GM19193 (cell line): ENCODE results near the gene MPDZ.

ENCODE experiments used
- POLR2A ChIP-seq: IDR thresholded peaks from 4 replicates; pipeline ENCODE4 v1.6.1; 2011; ENCODE audit not compliant: insufficient read depth, insufficient read length; ENCODE audit errors: extremely low read depth

The MPDZ gene, protein sequence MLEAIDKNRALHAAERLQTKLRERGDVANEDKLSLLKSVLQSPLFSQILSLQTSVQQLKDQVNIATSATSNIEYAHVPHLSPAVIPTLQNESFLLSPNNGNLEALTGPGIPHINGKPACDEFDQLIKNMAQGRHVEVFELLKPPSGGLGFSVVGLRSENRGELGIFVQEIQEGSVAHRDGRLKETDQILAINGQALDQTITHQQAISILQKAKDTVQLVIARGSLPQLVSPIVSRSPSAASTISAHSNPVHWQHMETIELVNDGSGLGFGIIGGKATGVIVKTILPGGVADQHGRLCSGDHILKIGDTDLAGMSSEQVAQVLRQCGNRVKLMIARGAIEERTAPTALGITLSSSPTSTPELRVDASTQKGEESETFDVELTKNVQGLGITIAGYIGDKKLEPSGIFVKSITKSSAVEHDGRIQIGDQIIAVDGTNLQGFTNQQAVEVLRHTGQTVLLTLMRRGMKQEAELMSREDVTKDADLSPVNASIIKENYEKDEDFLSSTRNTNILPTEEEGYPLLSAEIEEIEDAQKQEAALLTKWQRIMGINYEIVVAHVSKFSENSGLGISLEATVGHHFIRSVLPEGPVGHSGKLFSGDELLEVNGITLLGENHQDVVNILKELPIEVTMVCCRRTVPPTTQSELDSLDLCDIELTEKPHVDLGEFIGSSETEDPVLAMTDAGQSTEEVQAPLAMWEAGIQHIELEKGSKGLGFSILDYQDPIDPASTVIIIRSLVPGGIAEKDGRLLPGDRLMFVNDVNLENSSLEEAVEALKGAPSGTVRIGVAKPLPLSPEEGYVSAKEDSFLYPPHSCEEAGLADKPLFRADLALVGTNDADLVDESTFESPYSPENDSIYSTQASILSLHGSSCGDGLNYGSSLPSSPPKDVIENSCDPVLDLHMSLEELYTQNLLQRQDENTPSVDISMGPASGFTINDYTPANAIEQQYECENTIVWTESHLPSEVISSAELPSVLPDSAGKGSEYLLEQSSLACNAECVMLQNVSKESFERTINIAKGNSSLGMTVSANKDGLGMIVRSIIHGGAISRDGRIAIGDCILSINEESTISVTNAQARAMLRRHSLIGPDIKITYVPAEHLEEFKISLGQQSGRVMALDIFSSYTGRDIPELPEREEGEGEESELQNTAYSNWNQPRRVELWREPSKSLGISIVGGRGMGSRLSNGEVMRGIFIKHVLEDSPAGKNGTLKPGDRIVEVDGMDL (N-terminal part only)

DNA sequence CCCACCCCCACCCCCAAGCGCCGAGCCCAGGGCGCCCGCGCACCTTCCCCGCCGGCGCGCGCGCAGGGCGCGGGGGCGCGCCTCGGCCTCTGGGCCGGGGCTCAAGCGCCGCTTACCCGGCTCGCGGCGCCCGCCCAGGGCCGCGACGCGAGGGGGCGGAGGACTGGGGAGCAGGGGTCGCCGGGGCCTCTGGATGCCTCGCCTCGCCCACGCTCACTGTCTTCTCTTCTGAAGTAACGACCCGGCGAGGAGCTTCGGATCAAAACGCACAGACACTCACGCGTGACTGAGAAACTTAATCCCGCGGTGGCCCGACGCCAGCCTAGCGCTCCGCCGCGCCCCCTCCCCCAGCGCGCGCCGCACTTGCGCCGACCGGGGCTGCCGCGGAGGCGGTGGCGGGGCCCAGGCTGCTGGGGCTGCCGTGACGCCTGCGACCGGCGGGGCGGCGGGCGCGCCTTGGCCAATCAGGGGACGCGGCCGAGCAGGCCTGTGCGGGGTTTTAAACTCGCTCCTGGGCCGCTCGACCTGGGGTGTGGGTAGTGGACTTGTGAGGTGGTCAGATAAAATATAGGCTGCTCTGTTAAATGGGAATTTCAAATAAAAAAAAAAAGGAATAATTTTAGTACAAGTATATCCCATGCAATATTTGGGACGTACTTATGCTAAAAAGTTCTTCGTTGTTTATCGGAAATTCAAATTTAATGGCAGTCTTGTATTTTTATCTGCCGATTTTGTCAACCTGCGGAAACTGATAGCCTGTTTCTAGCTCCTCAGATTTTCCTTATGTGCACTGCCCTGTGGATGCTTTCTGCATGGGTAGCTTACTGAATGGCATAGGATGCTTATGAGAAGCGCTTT lies at the start of gene MPDZ:
Gene MPDZ, minus strand, starts transcription at position 409 of the 858 bp plus-strand sequence. CDS start 29,377 bp downstream, outside the sequence.
- no peak for TF ChIP-seq POLR2A

DNA sequence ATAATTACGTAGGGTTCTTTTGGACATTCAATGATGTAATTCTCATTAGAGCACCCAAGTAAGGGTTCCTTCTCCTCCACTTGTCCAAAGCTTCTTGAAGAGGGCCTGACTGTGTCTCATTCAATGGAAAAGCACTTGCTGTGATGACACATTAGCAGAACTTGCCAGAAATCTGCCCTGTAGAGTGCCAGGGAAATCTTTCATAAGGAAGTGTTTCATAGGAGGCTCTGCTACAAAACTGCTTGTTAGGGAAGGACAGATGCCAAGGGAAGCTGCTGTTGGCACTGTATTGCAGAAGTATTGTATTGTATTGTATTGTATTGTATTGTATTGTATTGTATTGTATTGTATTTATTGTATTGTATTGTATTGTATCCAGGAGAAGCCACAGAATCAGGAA lies 45.5 kb upstream of the MPDZ start:
- TF ChIP-seq POLR2A = no peak

DNA sequence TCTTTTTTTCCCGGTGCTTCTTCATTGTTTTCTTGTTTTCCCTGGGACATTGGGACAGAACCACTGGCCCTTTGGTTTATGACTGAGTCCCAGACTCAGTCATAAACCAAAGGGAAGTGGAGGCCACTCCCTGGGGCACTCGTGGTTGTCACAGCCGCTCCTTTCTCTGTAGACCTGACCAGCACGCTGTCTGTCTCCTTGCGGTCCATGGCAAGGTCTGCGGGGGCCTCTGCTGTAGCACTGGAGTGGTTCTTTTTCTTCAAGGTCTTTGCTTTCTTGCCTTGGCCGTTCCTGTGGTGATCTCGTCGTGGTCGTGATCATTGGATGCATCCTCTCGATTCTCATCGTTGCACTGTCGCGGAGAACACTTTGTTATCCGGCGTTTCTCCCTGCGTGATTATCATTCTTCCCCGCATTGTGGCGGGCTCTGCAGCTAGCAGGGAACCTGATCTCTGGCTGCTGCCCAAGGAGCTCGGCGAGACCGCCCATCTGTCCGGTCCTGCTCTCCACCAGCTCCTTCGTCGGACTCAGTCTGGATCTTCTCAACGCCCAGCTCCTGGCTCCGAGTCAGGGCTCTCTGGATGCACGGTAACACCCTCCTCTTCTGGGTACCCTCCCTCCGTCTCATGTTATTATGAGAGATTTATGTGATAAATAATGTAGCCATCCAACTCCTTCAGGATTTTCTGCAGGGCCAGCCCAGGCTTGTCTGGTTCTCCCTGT lies 43.5 kb upstream of the MPDZ start:
- no peak for TF ChIP-seq POLR2A

DNA sequence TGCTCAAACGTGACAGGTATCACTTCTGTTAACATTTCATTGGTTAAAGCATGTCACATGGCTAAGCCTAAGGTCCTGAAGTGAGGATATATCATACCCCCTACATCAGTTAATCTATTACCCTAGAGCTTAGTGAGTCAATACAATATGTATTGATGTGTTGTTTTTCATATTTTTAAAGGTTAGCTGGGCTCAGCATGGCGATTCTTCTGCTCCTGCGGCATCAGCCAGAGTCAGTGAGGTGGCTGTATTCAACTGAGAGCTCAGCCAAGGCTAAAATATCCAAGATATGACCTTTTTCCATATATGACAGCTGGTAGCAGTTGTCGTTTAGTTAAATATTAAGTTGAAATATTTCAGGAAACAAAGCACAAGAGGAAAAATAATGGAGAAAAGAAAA lies 38.5 kb upstream of the MPDZ start:
- TF ChIP-seq POLR2A = no peak

DNA sequence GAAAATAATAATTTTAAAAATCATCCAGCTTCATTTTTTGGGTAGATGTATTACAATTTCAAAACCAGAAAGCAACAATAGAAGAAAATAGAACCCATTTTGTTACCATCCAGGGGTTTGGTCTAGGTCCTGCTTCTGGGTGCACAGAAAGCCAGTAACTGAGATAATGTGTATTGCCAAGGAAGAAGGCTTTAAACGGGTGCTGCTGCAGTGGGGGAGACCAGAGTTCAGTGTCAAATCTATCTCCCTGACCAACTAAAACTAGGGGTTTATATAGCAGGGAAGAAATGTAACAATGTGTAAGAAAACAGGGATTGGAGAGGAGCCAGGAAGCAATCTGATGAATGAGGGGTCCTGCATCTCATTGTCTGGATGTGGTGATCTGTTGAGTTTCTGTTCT lies 17.5 kb upstream of the MPDZ start:
- no peak for TF ChIP-seq POLR2A

DNA sequence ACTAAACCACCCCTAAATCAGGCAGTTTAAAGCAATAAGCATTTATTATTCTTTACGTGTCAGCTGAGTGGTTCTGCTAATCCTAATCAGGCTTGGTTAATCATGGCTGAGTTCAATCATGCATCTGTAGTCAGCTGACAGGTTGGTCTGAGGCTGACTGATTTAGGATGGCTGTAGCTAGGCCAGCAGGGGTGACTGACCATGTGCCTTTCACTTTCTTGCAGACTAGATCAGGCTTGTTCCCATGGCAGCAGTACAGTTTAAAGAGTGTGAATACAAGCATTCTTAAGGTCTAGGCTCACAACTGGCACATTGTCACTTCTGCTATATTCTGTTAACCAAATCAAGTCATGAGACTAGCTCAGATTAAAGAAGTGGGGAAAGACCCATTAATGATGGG lies 16.1 kb upstream of the MPDZ start:
- no peak for TF ChIP-seq POLR2A

DNA sequence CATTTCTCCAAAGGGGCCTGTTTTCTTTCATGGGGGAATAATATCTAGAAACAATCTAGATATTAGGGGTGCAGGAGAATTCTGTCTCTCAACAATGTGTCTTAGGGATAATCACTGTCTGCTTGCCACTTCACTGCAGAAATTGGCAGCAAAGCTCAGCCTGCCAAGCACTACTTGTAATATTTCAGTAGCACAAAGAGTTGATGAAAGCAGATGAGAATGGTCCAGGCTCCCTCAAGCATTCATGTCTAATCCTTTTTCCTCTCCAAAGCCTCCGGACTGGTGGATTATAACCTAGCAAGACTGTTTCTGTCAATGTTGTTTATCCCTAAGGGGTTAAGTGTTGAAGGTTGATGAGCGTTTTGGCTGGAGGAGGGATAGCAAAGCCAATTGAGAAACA lies 13.3 kb upstream of the MPDZ start:
- no peak for TF ChIP-seq POLR2A

DNA sequence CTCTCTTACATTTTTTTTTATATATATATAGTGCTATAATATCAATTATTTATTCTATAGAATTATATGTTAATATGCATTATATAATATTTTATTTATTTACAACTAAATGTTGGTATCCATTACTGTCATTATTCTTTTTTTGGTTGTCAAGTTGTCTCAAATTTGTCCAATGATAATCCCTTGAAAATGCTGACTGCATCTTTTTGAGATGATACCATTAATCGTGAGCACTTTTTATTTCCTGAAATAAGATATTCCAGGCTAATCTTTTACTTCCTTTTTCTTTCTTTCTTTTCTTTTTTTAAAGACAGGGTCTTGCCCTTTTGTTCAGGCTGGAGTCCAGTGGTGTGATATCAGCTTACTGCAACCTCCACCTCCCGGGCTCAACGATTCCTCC lies 12.7 kb upstream of the MPDZ start:
- TF ChIP-seq POLR2A = no peak

DNA sequence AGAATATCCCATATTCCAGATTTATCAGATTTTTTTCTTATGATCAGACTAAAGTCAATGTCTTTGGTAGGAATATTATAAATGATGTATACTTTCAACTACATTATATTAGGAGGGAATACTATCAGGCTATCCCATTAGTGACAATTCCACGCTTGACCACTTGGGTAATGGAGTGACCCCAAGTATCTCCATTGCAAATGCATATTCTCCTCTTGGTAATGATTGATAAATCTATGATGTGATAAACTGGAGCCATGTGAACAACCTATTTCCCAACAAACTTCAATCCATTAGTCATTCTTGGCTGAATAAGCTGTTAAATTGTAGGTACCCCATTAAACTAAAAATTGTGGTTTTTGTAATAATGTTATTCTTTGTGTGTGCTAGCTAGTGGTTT lies 12.2 kb upstream of the MPDZ start:
- TF ChIP-seq POLR2A = no peak

DNA sequence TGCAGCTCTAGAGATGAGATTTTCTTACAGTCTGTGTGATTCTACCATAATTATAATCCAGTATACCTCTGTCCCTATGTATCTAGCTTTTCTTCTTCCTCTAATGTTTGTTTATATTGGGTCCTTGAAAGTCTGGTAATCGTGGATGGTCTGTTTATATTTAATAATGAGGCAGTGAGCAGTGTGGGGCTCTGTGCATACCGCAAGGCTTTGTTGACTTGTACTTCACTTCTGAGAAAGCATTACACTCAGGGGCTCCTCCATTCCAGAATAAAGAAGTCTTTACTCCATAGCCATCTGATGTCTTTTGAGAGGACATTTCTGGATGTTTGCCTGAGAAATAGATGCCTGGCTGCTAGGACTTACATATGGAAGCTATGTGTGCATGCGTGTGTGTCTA lies 4.5 kb upstream of the MPDZ start:
- no peak for TF ChIP-seq POLR2A

DNA sequence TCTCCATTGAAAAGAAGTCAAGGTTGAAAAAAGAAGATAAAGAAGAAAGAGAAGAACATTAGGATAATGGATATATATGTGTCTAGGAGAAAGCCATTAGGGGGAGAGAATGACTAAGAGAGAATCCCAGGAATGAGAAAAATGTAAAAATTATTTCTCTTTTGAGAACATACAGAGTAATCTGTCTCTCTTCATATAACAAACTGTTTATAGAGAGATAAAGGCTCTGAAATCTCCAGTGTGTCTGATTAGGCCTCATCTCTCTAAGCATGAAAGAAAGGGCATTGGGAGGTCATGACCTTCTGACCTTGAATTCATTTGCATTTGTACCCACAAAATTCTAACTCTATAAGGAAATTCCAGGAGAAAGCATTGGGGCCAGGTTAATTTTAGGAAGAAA lies 3.5 kb upstream of the MPDZ start:
- TF ChIP-seq POLR2A = no peak

DNA sequence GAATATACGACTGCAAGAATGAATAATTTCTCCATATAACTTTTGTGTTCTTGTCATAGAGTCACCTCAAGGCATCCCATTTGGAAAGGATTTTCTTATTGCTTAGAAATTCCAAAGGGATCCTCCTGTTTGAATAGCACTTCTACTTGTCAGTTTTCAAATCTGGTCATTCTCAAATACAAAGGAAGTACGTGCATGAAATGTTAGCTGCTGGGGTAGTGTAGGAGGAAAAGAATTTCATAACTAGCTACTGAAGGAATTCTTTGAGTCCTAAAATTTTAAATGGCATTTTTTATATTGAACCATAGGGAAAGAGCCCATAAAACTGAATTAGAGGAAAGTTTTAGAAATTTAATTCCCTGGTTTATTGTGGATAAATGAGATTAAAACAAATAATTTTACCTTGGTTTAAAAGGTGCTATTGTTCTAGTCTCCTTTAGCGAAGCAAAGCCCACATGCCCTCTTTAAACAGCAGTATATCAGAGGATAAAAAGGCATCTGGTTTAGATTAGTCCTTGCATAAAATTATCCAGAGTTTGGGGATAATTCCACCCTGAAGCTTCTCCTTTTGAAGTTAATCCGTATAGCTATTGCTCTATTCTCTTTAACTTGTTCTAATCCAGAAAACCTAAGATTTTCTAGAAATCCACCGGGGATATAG lies 2.0 kb upstream of the MPDZ start:
- TF ChIP-seq POLR2A = no peak

DNA sequence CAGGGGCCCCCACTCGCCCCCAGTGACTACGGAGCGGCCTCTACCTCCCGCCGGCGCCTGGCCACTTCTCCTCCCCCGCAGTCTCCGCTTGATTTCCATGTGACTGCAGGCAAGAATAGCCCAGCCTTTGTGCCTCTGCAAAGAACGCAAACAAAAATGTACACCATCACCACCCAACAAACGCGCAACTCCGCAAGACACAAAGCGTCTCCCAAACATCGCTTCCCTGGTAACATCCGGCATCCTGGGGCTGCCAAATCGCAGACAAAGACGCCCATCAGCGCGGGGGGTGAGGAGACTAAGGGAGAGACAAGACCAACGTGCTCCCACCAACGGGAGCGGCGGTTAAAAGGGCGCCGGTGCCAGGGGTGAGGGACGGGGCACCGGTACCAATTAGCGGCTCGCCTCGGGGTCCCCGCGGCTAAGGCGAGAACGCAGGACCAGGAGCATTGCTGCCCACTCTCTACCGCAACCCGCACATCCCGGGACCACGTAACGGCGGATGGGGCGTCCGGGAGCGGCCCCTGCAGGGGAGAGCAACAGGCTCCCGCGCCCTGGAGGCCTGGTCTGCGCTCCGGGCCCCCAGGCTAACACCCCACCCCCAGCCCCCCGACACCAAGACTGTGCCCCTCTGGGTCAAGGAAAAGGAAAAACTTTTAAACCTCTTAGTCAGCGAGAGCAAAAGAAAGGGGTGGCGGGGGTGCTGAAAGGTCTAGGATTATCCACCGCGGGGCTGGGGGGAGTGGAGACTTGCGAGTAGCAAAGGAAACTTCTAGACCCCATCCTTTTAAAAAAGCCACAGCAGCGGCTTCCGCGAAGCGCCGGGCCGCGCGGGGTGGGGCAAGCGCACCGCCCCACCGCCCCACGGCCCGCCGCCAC lies 885 bp downstream of the MPDZ start:
- no peak for TF ChIP-seq POLR2A

DNA sequence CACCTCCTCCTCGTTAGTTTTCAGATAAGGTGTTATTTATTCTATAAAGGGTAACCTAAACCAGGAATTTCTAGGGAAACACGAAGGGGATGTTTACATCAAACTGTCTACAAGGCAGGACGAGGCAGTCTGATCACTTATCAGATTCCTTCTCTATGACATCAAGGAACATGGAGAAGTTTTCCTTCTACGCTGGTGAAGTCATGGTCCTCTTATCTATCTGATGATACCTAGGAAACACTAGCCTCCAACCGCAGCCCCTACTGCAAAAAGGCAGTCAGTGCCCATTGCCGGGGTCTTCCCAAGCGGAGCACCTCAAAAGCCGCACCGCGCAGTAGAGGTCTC lies 1.5 kb downstream of the MPDZ start:
- no peak for TF ChIP-seq POLR2A
